22Rv1 (cell line): ENCODE measurements around the gene PUM2.

Experiments used
- ZFX ChIP-seq: fragments of 450-650 bp; IDR thresholded peaks from 2 replicates; pipeline ENCODE4 v1.6.1; 2017; ENCODE audit warnings: antibody characterized with exemption, borderline replicate concordance
- TF ChIP-seq, protein P1 (sequence below): fragments of 450-650 bp; IDR thresholded peaks from 2 replicates; pipeline ENCODE4 v1.5.1; 2017; ENCODE audit warnings: mild to moderate bottlenecking

DNA sequence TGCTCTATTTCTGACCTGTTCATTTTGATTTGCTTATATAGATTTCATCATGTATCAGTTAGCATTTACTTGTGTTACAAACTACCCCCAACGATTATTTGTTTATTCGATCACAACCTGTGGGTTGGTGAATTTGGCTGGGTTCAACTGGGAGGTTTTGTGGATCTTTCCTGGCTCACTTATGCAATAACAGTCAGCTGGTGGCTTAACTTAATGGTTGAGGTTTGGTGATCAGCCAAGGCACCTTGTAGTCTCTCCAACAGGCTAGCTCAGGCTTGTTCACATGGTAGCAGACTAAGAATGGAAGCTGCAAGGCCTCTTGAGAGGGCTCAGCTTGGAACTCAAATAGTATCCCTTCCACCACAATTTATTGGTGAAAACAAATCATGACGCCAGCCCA, 5.4 kb upstream of the PUM2 start:
- TF ChIP-seq, protein P1, sequence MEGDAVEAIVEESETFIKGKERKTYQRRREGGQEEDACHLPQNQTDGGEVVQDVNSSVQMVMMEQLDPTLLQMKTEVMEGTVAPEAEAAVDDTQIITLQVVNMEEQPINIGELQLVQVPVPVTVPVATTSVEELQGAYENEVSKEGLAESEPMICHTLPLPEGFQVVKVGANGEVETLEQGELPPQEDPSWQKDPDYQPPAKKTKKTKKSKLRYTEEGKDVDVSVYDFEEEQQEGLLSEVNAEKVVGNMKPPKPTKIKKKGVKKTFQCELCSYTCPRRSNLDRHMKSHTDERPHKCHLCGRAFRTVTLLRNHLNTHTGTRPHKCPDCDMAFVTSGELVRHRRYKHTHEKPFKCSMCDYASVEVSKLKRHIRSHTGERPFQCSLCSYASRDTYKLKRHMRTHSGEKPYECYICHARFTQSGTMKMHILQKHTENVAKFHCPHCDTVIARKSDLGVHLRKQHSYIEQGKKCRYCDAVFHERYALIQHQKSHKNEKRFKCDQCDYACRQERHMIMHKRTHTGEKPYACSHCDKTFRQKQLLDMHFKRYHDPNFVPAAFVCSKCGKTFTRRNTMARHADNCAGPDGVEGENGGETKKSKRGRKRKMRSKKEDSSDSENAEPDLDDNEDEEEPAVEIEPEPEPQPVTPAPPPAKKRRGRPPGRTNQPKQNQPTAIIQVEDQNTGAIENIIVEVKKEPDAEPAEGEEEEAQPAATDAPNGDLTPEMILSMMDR = no peak
- no peak for TF ChIP-seq ZFX
